HG03432 (cell line): ENCODE results near the gene NT5C3B.
"Not testable (repeated sequence)": the region's sequence is repeated elsewhere in the genome, so short reads cannot be mapped to it uniquely, and the experiment has no call there.

Experiments used
- ATAC-seq: cut with Tn5 transposase; IDR thresholded peaks from one replicate; pipeline ENCODE4 v1.9.1; 2021; ENCODE audit warnings: mild to moderate bottlenecking, moderate library complexity; ENCODE audit not compliant: unreplicated experiment

Gene NT5C3B

DNA sequence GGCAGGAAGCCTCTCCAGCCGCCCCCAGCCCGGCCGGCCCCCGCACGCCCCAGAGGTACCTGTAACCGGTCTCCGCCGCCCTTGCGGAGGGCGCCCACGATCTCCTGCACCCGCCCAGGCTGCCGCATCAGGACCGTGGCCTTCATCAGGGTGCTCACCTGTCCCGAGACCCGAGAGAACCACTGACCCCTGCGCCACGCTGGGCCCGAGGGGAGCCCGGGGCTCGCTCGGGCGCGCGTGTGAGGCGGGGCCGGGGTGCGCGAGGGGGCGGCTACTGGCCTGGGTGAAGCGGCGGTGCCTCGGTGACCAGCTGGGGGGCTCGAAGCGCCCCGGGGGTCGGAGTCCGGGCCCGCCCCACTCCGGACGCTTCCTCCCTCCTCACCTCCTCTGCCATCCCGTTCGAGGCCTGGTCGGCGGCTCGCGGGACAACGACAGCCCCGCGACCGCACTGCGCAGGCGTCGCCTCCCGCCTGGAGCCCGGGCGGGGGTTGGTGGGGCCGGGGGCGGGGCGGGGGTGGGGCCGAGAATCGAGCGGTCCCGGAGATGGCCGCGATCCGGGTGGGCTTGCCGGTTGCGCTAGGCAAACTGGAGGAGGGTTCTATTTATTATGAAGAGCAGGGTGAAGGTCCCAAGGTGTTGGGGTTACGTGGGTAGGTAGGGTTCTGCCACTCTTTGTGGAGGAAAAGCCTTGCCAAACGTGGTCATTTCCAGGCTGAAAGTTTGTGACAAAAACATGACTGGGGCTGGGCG, at the start of gene NT5C3B:
Gene NT5C3B (minus strand): TSS at position 433 of the 750 bp plus-strand sequence. CDS start 39 bp downstream, at position 394.
- ATAC-seq = peak; percentile 69

- ATAC-seq = no peak
Measured at GRCh38 chr17:41885733-41886132, 49.7 kb upstream of the NT5C3B start.

DNA sequence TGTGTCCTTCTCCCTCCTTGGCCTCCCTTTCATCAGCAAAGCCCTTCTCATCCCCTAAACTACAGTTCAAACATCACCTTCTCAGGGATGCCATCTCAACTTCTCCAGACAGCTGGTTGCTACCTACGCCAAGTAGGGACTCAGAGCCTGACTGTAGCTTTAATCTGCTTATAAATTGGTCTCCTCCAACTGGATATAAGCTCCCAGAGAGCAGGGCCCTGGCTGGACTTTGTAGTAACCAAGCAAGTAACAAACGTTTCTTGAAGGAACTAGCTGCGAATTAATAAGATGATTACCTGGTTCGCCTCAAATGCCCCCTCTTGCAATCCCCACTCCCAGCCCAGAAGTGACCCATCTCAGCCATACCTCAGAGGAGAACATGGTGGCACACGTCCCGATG, 46.7 kb upstream of the NT5C3B start:
- ATAC-seq = no peak

DNA sequence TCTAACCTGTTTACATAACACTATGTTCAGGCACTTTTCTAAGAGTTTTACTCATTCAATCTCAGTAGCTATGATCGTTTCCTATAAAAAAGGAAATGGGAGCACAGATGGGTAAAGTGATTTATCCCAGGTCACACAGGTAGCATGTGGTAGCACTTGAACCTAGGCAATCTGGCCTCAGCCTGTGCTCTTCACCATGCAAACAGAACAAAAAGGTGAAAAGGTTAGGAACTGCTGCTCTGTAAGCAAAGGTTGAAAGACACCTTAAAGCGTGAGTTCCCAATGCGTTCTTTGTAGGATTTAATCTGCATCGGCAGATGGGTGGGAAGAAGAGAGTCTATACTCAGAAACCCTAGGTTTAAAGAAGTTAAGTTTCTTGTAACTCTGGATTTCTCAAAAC, 44.1 kb upstream of the NT5C3B start:
- no peak for ATAC-seq

DNA sequence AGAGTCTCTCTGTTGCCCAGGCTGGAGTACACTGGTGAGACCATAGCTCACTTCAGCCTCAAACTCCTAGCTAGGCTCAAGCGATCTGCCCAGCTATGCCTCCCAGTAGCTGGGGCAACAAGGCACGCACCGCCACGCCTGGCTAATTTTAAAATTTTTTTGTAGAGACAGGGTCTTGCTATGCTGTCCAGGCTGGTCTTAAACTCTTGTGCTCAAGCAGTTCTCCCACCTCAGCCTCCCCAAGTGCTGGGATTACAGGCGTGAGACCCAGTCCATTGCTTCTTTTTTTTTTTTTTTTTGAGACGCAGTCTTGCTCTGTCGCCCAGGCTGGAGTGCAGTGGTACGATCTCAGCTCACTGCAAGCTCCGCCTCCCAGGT, 38.2 kb upstream of the NT5C3B start:
- ATAC-seq = not testable (repeated sequence)

DNA sequence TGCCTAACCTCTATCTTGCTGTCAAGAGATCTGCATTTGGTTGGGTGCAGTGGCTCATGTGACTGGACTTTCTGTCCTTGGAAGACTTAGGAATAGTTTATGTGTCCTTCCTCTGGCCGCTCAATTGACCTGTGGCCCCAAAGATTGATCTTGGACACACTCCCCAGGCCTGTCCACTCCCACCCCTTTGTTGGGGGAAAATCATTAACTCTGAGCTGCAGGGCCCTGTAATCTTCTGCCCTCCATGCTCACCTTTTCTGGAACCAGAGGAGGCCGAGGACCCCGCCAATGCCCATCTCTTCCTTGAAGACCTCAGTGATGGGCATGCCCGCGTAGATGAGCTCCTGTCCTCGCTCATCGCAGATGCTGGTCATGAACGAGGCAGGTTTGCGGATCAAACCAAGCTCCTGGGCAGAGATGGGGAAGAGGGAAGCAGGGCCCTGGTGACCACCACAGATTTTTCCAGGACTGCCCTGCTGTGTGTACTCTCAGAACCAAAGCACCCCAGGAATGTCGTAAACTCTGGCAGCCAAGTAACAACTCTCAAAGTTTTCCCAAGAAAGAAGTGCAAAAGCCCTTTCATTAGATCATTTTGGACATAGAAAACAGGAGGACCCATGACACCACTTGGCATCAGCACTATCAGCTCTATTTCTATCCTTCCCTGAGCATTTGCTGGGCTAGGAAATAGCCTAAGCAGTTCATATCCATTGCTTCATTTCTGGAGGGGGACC, 37.7 kb upstream of the NT5C3B start:
- no peak for ATAC-seq

DNA sequence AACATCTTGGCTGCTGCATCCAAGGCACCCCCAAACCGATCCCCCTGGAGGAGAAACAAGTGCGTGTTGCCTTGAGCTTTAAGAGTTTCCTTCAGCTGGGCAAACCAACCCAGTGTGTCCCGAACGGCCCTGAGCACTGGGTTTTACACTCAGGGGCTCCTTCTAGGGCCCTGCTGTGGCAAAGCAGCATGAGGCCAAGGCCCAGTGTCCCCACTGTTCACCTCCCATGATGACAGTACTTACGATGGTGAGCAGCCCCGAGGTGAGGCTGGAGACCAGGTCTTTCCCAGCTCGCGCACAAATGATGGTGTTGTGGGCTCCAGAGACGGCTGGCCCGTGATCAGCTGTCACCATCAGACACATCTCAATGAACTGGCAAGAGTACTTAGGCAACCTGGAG, 35.8 kb upstream of the NT5C3B start:
- no peak for ATAC-seq

DNA sequence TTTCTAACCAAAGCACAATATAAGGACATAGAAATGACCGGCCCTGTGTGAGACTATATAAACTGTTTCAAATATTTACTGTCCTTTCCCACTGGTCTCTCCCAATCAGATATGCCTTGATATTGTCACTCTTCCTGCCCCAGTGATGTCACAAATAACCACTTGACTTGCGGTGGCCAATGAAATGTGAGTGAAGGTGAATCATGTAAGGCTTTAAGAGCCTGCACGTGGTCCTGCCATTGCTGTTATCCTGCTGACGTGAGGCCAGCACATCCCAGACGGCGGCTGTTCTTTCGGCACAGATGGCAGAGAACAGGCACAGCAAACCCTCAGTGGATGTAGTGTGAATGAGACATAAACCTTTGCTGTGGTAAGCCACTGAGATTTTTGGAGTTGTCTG, 34.6 kb upstream of the NT5C3B start:
- ATAC-seq = no peak

DNA sequence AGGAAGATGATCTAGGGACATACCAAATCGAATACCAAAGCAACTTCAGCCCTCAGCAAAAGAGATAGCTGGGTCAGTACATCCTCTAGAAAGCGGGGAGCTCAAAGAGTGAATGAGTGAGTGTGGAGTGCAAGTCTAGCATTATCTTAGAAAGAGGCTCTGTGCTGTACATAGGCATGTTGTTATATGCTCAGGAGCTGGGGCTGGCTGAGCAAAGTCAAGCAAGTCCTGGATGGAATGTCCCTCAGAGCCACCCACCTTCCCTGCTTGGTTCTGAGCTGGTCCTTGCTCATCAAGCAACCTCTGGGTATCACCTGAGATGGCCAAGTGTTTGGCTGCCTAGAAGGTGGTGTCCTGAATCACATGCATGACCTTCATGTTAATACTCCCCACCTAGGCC, 34.1 kb upstream of the NT5C3B start:
- no peak for ATAC-seq

- no peak for ATAC-seq
Measured at GRCh38 chr17:41869426-41869825, 33.4 kb upstream of the NT5C3B start.

DNA sequence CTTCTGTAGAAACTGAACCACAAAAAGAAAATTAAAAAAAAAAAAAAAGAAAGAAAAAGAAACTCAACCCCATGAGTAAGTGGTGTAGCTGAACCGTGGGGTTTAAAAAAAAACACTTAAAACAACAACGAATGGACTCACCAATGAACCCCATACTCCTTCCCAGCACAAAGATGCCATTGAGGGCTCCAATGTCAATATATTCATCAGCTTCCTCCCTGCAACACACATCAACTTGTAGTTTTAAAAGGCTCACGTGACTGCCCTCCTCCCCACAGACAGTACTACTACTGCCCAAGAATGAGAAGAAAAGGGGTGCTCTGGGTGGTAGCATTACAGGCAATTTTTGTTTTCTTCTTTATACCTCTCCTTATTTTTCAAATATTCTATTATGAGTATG, 32.5 kb upstream of the NT5C3B start:
- no peak for ATAC-seq

- ATAC-seq = no peak
Measured at GRCh38 chr17:41865596-41865893, 29.5 kb upstream of the NT5C3B start.

GRCh38 chr17:41864836-41865595, 29.0 kb upstream of the NT5C3B start, which contains the start of gene KLHL11:
Gene KLHL11, minus strand, starts transcription at chr17:41865423. Its CDS starts 53 bp downstream, at chr17:41865370.
- ATAC-seq = peak; percentile 87

DNA sequence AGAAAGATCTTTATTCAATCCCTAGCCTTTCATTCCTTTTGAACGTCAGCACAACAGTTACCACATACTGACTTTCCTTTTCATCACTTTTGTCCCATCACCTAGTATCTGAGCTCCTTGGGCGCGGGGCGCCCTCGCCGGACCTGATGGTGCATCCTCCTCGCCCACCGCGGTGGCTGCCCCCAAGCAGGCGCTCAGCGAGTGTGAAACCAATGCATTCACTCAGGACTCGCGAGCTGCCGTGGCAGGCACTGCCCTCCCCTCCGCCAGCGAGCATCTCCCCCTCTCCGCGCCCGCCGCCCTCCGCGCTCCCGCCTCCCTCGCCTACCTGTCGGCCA, 28.4 kb upstream of the NT5C3B start:
- ATAC-seq = no peak

DNA sequence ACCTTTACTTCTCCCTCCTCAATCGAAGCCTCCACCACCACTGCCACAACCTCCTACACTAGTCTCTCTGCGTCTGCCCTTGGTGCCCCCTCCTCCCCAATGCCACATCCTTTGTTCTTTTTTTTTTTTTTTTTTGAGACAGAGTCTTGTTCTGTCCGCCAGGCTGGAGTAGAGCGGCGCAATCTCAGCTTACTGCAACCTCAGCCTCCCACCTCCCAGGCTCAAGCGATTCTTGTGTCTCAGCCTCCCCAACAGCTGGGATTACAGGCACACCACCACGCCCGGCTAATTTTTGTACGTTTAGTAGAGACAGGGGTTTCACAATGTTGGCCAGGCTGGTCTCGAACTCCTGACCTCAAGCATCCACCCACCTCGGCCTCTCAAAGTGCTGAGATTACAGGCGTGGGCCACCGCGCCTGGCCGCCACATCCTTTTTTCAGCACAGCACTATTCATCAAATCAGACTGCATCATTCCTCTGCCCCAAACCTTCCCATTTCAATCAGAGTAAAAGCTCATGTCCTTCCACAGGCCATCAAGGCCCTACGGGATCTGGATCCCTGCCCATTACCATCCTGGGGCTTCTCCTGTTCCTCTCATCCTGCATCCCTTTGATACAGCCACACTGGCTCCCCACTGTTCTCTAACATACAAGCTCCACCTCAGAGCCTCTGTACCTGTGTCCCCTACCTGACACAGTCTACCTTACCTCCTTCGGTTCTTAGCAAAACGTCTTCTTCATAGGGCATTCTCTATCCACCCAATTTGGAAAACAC, 27.2 kb upstream of the NT5C3B start:
- no peak for ATAC-seq

- ATAC-seq = no peak
Measured at GRCh38 chr17:41860254-41860931, 24.4 kb upstream of the NT5C3B start.

DNA sequence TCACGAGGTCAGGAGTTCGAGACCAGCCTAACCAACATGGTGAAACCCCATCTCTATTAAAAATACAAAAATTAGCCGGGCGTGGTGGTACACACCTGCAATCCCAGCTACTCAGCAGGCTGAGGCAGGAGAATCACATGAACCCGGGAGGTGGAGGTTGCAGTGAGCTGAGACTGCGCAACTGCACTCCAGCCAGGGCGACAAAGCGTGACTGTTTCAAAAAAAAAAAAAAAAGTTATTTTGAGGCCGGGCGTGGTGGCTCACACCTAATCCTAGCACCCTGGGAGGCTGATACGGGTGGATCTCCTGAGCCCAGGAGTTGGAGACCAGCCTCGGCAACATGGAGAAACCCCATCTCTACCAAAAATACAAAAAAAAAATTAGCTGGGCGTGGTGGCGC, 15.3 kb upstream of the NT5C3B start:
- ATAC-seq = not testable (repeated sequence)

DNA sequence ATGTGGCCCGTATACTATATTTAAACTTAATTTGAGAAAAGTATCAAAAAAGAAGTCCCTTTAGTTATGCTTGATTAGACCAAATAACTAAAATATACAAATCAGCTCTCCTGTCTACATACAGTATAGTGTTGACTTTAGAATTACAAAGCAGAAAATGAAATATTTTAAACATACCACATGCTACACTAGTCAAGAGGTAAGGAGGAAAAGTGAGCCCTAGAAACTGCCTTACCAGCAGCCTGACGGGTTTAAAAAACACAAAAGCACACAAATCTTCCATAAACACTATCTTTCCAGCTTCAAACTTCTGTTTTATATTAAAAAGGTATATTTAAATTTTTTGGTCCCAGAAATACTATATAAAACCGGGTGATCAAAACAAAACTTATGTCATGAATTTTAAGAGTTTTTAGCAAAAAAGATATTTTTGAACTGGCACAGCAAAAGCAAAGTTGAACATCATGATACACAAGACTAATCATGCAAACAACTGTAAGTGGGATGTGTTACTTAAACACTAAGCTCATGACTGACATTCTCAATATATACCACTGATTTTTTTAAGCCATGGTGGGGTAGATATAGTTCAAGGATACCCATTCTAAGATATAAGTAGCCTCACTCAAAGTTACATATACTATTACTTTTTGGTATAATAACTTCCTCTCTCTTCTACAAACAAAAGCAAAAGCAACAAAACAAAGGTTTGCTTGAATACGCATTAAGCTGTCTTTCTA, 13.4 kb upstream of the NT5C3B start:
- no peak for ATAC-seq

- no peak for ATAC-seq
Measured at GRCh38 chr17:41848788-41849187, 12.8 kb upstream of the NT5C3B start.

GRCh38 chr17:41844971-41845370, 8.9 kb upstream of the NT5C3B start:
- no peak for ATAC-seq
